HEK293 (cell line): Measurements from ENCODE around the gene C3.

Experiments used
- CTCF ChIA-PET: fragments of 350-600 bp; formaldehyde crosslinking; extraction: SDS; loops from one replicate; lab custom pipeline; 2021; ENCODE audit warnings: antibody characterized with exemption; lab: Yijun Ruan, JAX
- POLR2A ChIA-PET: fragments of 300-600 bp; formaldehyde crosslinking; extraction: SDS; loops from one replicate; lab custom pipeline; 2020; ENCODE audit warnings: antibody characterized with exemption, inconsistent platforms; lab: Yijun Ruan, JAX
- H3K27ac ChIP-seq: fragments of 200-500 bp; sonication (Bioruptor generic); 2 replicates; pipeline ENCODE4 v1.5.1; 2014; ENCODE audit warnings: low read depth, low read length, control low read depth, inconsistent platforms; ENCODE audit errors: extremely low read depth
- H3K36me3 ChIP-seq, 2 experiments: fragments of 200-500 bp in 1 of 2; sonication (Bioruptor generic) in 1 of 2; 1 replicate in 1 of 2; 2 replicates in 1 of 2; pipeline ENCODE4 v1.5.1; 2014 to 2017; ENCODE audit warnings: inconsistent platforms in 2 of 2, low read length in 2 of 2; ENCODE audit not compliant: control insufficient read depth in 2 of 2, insufficient read depth in 1 of 2
- H3K4me1 ChIP-seq: fragments of 200-500 bp; sonication (Bioruptor generic); 2 replicates; pipeline ENCODE4 v1.5.1; 2014; ENCODE audit warnings: mild to moderate bottlenecking, low read length, inconsistent platforms; ENCODE audit not compliant: control insufficient read depth, insufficient read depth
- H3K4me3 ChIP-seq: 2 replicates; pipeline ENCODE4 v1.5.1; 2011; ENCODE audit warnings: low read depth, mild to moderate bottlenecking, control low read depth, low read length, moderate library complexity
- H3K9me3 ChIP-seq: fragments of 200-500 bp; sonication (Bioruptor generic); 2 replicates; pipeline ENCODE4 v1.5.1; 2014; ENCODE audit warnings: low read depth, low read length, inconsistent platforms; ENCODE audit not compliant: control insufficient read depth, insufficient read depth
- AEBP2 ChIP-seq: fragments of 450-650 bp; formaldehyde crosslinking; IDR thresholded peaks from 2 replicates; pipeline ENCODE4 v1.5.1; 2016; ENCODE audit warnings: missing biosample characterization, missing genetic modification characterization, borderline replicate concordance
- PRDM10 ChIP-seq: fragments of 450-650 bp; formaldehyde crosslinking; IDR thresholded peaks from 2 replicates; pipeline ENCODE4 v1.5.1; 2016; ENCODE audit warnings: missing biosample characterization, missing genetic modification characterization
- SCRT2 ChIP-seq: fragments of 450-650 bp; formaldehyde crosslinking; IDR thresholded peaks from 2 replicates; pipeline ENCODE4 v1.5.1; 2016; ENCODE audit warnings: missing biosample characterization, missing genetic modification characterization
- ZBTB17 ChIP-seq: fragments of 450-650 bp; formaldehyde crosslinking; IDR thresholded peaks from 2 replicates; pipeline ENCODE4 v1.5.1; 2016; ENCODE audit warnings: missing biosample characterization, missing genetic modification characterization
- ZFP37 ChIP-seq: fragments of 450-650 bp; formaldehyde crosslinking; IDR thresholded peaks from 2 replicates; pipeline ENCODE4 v1.5.1; 2016; ENCODE audit warnings: missing biosample characterization, missing genetic modification characterization
- ZFP41 ChIP-seq: fragments of 450-650 bp; formaldehyde crosslinking; IDR thresholded peaks from 2 replicates; pipeline ENCODE4 v1.5.1; 2016; ENCODE audit warnings: missing biosample characterization, missing genetic modification characterization, borderline replicate concordance
- ZNF274 ChIP-seq, 2 experiments: fragments of 200-500 bp in 1 of 2; fragments of 450-650 bp in 1 of 2; sonication (Bioruptor generic) in 1 of 2; formaldehyde crosslinking in 1 of 2; IDR thresholded peaks; 2 replicates each; pipeline versions ENCODE4 v1.5.1 to v1.6.1; 2014 to 2016; ENCODE audit warnings: borderline replicate concordance in 1 of 2, inconsistent platforms in 1 of 2, low read length in 1 of 2, missing biosample characterization in 1 of 2, missing genetic modification characterization in 1 of 2
- ZNF423 ChIP-seq: fragments of 450-650 bp; formaldehyde crosslinking; IDR thresholded peaks from 2 replicates; pipeline ENCODE4 v1.5.1; 2016; ENCODE audit warnings: missing biosample characterization, missing genetic modification characterization
- ZNF521 ChIP-seq: fragments of 450-650 bp; formaldehyde crosslinking; IDR thresholded peaks from 2 replicates; pipeline ENCODE4 v1.5.1; 2017; ENCODE audit warnings: missing biosample characterization, mild to moderate bottlenecking, missing genetic modification characterization
- ZNF585B ChIP-seq: fragments of 450-650 bp; formaldehyde crosslinking; IDR thresholded peaks from 2 replicates; pipeline ENCODE4 v1.5.1; 2016; ENCODE audit warnings: missing biosample characterization, missing genetic modification characterization
- ZNF639 ChIP-seq: fragments of 450-650 bp; formaldehyde crosslinking; IDR thresholded peaks from 2 replicates; pipeline ENCODE4 v1.5.1; 2016; ENCODE audit warnings: missing biosample characterization, missing genetic modification characterization
- ZNF704 ChIP-seq: fragments of 450-650 bp; formaldehyde crosslinking; IDR thresholded peaks from 2 replicates; pipeline ENCODE4 v1.5.1; 2016; ENCODE audit warnings: missing biosample characterization, missing genetic modification characterization

Gene C3

GRCh38 chr19:6697291-6697690 is 23.2 kb downstream of the C3 start:
- Histone ChIP-seq H3K27ac (no peak overlapping the region), H3K9me3 (no peaks in the 10 kb centered on the region), H3K4me3 (no peak overlapping the region), H3K36me3 (no peaks in the 10 kb centered on the region), H3K4me1 (no peaks in the 10 kb centered on the region)
- CTCF ChIA-PET: no interaction called here
- TF ChIP-seq SCRT2 (tag by site-specific recombination): 0 out of 2 replicates have a peak, but pooled peaks have one; percentile 15
- TF ChIP-seq PRDM10 (tag by site-specific recombination): peak; percentile 31; the same call in 1 of the 2 replicates
- TF ChIP-seq ZBTB17: no peak
- POLR2A ChIA-PET: no interaction called here

GRCh38 chr19:6696239-6696820 is 24.1 kb downstream of the C3 start:
- no peak for TF ChIP-seq ZNF423 (tag by site-specific recombination)
- TF ChIP-seq ZNF585B (tag by site-specific recombination): no peak
- TF ChIP-seq ZNF521 (tag by site-specific recombination): no peak
- TF ChIP-seq ZFP37 (tag by site-specific recombination): no peak
- TF ChIP-seq ZNF274 (IDR thresholded peaks at IDR 0.05; ENCODE audit: low read length): no peak
- TF ChIP-seq ZNF274 (tag by site-specific recombination; IDR thresholded peaks at IDR 0.05; ENCODE audit: borderline replicate concordance): no peak
- TF ChIP-seq ZNF704 (tag by site-specific recombination): no peak
- TF ChIP-seq ZNF639: no peak
- no peak for TF ChIP-seq ZFP41 (tag by site-specific recombination)
- no peak for TF ChIP-seq AEBP2 (tag by site-specific recombination)
- no peaks in the 10 kb centered on the region for H3K36me3 ChIP-seq
- no peak overlapping the region for H3K4me3 ChIP-seq
- ChIA-PET CTCF (interaction anchor here (0.6 kb wide), 1 partner anchor 171 kb away, joined by 3 read pairs; no protein-coding TSS in a partner anchor), POLR2A (no interaction called here)
- H3K4me1 ChIP-seq: no peaks in the 10 kb centered on the region
- H3K9me3 ChIP-seq: no peaks in the 10 kb centered on the region
- H3K27ac ChIP-seq: no peak overlapping the region
